ENCODE results near the gene CATSPERD. TPM values are rescaled to one million over a fixed set of nuclear protein-coding genes. Genes with fewer than 3 reads are reported as not detected.
"Not testable (repeated sequence)": the region's sequence is repeated elsewhere in the genome, so short reads cannot be mapped to it uniquely, and the experiment has no call there.

The CATSPERD gene
- total and polyA plus RNA-seq, 2 donors: not detected

DNA sequence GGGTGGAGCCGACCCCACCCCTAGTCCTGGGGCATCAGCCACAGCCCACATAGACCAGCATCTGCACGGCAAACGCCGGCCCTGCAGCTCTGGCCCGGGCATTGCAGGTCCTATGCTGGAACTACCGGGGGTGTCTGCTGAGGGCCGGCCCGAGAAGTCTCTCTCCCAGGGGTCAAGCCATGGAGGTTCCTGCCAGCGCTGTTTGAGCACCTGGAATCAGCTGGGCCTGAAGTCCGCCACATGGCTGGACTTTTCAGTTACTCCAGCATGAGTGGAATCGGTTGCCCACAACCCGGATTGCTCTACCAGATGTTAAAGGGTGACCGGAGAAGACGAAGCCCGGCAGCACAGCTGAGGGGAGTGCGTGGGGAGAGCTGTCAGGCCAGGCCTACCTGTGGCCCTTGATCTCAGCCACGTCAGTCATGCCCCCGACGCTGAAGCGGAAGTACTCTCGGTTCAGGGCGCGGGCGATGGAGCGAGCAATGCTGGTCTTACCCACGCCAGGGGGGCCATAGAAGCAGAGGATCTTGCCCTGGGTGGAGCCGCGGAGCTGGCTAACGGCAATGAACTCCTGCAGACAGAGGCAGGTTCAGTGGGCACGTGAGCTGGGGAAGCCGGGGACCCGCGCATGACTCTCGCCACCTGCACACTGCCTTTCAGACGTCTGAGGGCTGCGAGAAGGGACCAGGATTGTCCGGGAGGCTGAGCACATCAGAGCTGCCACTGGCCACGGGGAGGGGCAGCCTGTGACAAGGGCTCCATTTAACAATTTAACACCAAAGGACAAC lies 21.6 kb upstream of the CATSPERD start:
- DNase-seq (ENCODE audit: extremely low spot score): no peak
- WGBS: 90% methylated on average over 38 of the region's 38 CpGs
- Histone ChIP-seq H3K4me3 (ENCODE audit: low read depth, low read length) (no peak overlapping the region), H3K36me3 (ENCODE audit: insufficient read depth) (peaks cover 8% of the 10 kb centered on the region), H3K27ac (ENCODE audit: low read depth) (no peak overlapping the region), H3K4me1 (ENCODE audit: insufficient read depth) (no peaks in the 10 kb centered on the region)

DNA sequence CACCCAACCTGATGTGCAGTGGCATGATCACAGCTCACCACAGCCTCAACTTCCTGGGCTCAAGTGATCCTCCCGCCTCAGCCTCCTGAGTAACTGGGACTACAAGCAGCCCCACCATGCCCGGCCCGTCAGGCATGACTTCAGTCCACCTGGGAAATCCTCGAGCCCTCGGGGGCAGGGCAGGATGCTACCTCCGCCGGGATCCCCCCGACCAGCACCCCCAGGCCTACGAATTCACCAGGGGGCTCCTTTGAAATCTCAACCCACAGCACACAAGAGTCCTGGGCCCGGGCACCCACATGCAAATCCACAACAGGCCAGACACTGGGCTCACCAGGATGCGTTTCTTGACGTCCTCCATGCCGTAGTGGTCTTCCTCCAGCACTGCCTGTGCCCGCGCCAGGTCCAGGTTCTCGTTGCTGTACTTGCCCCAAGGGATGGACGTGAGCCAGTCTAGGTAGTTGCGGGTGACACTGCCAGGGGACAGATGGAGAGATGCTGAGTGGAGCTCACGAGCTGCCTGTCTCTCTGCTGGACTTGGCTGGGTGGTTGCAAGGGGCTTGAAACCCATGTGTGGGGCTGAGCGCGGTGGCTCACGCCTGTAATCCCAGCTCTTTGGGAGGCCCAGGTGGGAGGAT lies 19.9 kb upstream of the CATSPERD start:
- DNase-seq (ENCODE audit: extremely low spot score): no peak
- no peak overlapping the region for H3K4me3 ChIP-seq (ENCODE audit: low read depth, low read length)
- no peaks in the 10 kb centered on the region for H3K4me1 ChIP-seq (ENCODE audit: insufficient read depth)
- H3K36me3 ChIP-seq (ENCODE audit: insufficient read depth): peaks cover 11% of the 10 kb centered on the region
- 96% methylated on average over 22 of the region's 22 CpGs for WGBS
- no peak overlapping the region for H3K27ac ChIP-seq (ENCODE audit: low read depth)

DNA sequence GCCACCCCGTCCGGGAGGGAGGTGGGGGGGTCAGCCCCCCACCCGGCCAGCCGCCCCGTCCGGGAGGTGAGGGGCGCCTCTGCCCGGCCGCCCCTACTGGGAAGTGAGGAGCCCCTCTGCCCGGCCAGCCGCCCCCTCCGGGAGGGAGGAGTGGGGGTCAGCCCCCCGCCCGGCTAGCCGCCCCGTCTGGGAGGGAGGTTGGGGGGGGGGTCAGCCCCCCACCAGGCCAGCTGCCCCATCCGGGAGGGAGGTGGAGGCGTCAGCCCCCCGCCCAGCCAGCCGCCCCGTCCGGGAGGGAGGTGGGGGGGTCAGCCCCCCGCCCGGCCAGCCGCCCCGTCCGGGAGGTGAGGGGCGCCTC lies 18.4 kb upstream of the CATSPERD start:
- H3K4me1 ChIP-seq (ENCODE audit: insufficient read depth); H3K27ac ChIP-seq (ENCODE audit: low read depth); DNase-seq (ENCODE audit: extremely low spot score); H3K4me3 ChIP-seq (ENCODE audit: low read depth, low read length); H3K36me3 ChIP-seq (ENCODE audit: insufficient read depth): not testable (repeated sequence)
- WGBS: 85% methylated on average over 18 of the region's 28 CpGs

DNA sequence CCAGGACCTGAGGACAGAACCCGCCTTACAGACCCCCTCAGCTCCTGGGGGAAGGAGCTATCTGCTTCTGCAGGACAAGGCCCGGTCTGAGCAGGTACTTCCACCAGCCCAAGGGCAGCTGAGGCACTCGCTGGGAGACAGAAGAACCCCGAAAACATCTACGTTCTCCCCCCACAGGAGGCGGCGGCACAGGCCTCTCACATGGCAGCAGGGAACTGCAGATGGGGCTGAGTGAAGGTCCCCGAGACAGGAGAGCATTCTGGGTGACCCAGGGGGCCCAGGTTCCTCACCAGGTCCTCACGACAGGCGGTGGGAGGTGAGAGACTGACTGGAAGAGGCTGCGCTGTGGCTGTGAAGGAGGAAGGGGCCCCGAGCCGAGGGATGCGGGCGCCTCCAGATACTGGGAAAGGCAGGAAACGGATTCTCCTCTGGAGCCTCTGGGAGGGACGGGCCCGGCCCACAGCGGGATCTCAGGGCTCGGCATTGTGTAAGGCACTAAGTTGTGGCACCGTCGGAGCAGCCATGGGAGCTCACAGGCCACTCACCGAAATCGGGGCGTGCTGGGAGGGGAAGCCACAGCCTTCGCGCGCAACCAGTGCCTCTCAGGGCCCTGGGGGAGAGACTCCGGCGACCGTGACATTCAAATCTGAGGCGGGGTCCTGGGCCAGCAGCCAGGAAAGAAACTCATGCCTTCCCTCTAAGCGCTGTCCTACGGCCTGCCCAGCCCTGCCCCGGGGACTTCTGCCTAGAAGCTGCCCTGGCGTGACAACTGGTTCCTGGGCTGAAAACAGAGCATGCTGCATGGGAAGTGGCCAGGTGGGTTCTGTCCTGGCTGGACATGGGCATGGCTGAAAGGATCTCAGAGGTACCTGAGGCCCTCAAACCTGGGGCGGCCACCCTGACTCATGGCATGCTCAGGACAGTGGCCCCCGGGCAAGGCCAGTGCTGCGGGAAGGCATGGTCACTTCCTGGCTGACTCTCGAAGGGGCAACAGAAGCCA lies 16.3 kb upstream of the CATSPERD start:
- Histone ChIP-seq H3K27ac (ENCODE audit: low read depth) (no peak overlapping the region), H3K4me1 (ENCODE audit: insufficient read depth) (no peaks in the 10 kb centered on the region), H3K36me3 (ENCODE audit: insufficient read depth) (peaks cover 7% of the 10 kb centered on the region), H3K4me3 (ENCODE audit: low read depth, low read length) (no peak overlapping the region)
- no peak for DNase-seq (ENCODE audit: extremely low spot score)
- WGBS: 96% methylated on average over 40 of the region's 40 CpGs

DNA sequence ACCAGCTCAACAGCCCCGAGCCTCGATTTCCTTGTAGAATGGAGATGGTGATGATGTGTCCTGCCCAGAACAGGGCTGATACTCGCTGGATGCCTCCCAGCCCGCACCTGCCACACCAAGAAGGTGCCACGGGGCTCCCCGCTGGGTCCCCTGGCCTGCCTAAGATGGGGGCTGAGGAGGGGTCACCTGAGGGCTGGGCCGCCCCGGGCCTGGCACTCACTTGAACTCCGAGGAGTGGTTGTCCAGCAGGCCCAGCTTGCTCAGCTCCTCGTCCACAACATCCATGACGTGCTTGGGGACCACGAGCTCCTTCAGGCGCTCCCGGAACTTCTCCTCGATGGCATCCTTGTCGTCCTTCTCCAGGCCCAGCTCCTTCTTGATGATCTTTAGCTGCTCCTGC lies 14.9 kb upstream of the CATSPERD start:
- 92% methylated on average over 16 of the region's 16 CpGs for WGBS
- Histone ChIP-seq H3K4me1 (ENCODE audit: insufficient read depth) (no peaks in the 10 kb centered on the region), H3K27ac (ENCODE audit: low read depth) (no peak overlapping the region), H3K36me3 (ENCODE audit: insufficient read depth) (peaks cover 7% of the 10 kb centered on the region), H3K4me3 (ENCODE audit: low read depth, low read length) (no peak overlapping the region)
- DNase-seq (ENCODE audit: extremely low spot score): no peak

DNA sequence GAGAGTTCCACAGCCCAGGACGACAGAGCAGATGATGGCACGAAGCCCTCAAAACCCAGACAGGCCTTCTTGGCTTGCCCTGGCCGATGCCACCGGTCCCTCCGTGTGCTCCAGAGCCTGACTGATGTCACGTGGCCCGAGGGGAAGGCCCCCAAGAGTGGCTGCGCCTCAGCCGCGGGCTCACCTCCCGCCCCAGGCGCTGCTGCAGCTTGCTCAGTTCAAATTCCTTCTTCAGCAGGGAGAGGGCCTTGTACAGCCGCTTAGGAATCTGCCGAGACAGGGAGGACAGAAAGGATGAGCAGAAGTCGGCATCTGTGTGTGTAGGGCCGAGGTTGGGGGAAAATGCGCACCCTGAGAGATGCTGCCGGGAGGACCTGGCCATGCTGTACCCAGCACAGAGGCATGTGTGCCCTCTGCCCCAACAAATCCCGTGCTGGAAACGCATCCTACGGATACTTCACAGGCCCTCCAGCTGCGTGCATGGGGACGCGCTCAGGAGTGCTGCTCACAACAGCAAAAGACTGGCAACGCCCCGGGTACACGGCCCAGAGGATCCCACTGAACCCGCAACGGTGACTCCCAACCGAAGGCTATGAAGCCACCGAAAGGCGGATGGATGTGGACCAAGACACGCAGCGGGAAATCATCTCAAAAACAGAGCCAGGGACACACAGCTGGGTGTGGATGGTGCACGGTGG lies 13.4 kb upstream of the CATSPERD start:
- 95% methylated on average over 35 of the region's 35 CpGs for WGBS

DNA sequence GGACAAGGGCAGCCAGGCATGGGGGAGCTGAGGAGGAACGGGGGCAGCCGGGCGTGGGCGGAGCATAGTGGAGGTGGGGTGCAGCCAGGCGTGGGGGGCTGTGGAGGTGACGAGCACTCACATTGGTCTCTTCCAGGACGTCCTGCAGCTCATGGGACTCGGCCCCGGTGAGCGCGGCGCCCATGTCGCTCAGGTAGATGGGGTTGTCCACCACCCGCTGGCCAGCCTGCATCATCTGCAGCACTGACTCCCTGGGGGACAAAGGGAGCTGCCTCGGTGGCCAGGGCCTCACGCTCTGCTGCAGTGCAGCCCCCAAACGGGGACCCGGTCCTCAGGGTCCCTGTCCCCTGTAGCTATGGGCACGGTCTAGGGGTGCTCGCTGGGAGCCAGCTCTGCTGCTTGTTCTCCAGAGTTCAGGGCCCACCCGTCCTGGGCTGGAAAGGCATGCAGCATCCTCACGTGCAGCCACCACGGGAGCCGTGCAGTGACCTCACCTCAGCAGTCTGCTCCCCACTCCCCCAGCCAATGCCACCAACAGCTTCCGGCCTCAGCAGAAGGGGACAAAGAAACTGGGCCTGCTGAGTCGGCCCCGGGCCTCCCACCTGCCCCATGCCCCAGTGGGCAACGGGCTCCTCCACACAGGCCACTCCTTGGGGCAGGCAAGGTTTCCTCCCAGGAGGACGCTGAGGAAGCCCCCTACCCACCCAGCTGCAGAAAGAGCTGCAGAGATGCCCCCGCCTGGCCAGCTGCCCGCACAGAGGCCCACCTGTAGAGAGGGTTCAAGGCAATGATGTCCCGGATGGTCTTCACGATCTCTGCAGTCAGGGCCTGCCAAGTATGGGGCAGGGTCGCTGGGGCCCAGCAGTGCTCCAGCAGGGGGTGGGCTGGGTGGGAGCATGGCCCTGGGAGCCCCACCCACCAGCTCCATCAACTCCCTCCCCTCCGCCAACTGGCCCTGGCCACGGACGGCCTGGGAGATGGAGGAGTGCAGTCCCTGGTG lies 12.6 kb upstream of the CATSPERD start:
- 92% methylated on average over 37 of the region's 37 CpGs for WGBS
- Histone ChIP-seq H3K4me3 (ENCODE audit: low read depth, low read length) (no peak overlapping the region), H3K27ac (ENCODE audit: low read depth) (no peak overlapping the region), H3K4me1 (ENCODE audit: insufficient read depth) (no peaks in the 10 kb centered on the region), H3K36me3 (ENCODE audit: insufficient read depth) (peaks cover 7% of the 10 kb centered on the region)
- no peak for DNase-seq (ENCODE audit: extremely low spot score)

More for the DNA sequence above, 13.4 kb upstream of the CATSPERD start:
- Histone ChIP-seq H3K36me3 (ENCODE audit: insufficient read depth) (peaks cover 7% of the 10 kb centered on the region), H3K4me3 (ENCODE audit: low read depth, low read length) (no peak overlapping the region), H3K27ac (ENCODE audit: low read depth) (no peak overlapping the region), H3K4me1 (ENCODE audit: insufficient read depth) (no peaks in the 10 kb centered on the region)
- no peak for DNase-seq (ENCODE audit: extremely low spot score)

DNA sequence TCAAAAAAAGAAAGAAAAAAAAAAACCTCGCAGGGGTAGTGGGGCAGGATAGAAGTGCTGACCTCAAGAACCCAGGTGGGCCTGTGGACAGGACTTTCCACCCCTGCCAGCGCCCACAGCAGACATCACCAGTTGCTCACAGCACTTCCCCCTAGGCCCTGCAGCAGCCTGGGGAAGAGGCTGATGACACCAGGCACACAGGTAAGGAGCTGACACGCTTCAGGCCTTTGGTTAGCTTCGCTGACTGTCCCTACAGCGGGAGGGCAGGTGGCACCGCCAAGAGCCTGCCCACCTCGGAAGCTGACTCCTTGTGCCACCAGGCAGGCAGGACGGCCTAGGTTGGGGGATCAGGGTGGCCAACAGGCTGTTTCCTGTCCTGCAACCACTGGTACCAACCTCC lies 9.4 kb upstream of the CATSPERD start:
- Histone ChIP-seq H3K4me1 (ENCODE audit: insufficient read depth) (no peaks in the 10 kb centered on the region), H3K36me3 (ENCODE audit: insufficient read depth) (peaks cover 2% of the 10 kb centered on the region), H3K4me3 (ENCODE audit: low read depth, low read length) (no peak overlapping the region), H3K27ac (ENCODE audit: low read depth) (no peak overlapping the region)
- no peak for DNase-seq (ENCODE audit: extremely low spot score)
- WGBS: 96% methylated on average over 8 of the region's 8 CpGs

DNA sequence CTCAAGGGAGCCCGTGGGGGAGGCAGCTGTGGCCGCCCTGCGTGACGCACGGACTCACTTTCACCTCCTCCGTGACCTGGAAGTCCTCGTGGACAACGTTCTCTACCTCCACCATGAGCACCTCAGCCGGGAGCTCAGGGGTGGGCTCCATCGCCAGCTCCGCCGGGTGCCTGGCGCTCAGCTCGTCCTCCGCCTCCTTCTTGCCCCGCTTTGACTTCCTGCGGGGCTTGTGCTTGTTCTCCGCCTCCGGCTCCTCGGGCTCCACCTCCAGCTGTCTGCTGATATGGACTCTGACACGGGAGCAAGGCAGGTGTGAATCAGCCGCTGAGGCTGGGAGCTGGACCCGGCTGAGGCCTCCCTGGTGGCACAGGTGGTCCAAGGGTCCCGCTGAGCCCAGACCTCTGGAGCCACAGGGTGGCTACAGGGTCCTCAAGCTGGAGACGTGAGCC lies 8.7 kb upstream of the CATSPERD start:
- Histone ChIP-seq H3K4me3 (ENCODE audit: low read depth, low read length) (no peak overlapping the region), H3K36me3 (ENCODE audit: insufficient read depth) (peaks cover 2% of the 10 kb centered on the region), H3K27ac (ENCODE audit: low read depth) (no peak overlapping the region), H3K4me1 (ENCODE audit: insufficient read depth) (no peaks in the 10 kb centered on the region)
- DNase-seq (ENCODE audit: extremely low spot score): no peak
- 91% methylated on average over 25 of the region's 25 CpGs for WGBS

DNA sequence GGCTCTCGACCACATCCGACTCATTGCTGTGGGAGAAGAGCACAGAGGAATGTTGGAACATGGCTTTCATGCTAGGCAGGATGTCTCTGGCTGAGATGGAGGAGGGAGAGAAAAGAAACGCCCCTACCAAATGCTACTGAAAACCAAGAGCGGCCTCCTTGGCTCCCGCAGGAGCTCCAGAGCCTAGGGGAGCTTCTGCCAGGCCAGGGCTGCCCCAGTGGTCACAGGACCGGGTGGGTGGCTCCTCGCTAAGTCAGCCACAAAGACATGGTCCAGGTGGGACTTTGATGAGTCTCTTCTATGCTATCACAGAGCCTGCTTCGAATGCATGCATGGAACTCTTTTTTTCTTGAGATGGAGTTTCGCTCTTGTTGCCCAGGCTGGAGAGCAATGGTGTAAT lies 7.2 kb upstream of the CATSPERD start:
- Histone ChIP-seq H3K4me1 (ENCODE audit: insufficient read depth) (no peaks in the 10 kb centered on the region), H3K27ac (ENCODE audit: low read depth) (no peak overlapping the region), H3K36me3 (ENCODE audit: insufficient read depth) (peaks cover 2% of the 10 kb centered on the region), H3K4me3 (ENCODE audit: low read depth, low read length) (no peak overlapping the region)
- no peak for DNase-seq (ENCODE audit: extremely low spot score)
- WGBS: 94% methylated on average over 9 of the region's 9 CpGs

DNA sequence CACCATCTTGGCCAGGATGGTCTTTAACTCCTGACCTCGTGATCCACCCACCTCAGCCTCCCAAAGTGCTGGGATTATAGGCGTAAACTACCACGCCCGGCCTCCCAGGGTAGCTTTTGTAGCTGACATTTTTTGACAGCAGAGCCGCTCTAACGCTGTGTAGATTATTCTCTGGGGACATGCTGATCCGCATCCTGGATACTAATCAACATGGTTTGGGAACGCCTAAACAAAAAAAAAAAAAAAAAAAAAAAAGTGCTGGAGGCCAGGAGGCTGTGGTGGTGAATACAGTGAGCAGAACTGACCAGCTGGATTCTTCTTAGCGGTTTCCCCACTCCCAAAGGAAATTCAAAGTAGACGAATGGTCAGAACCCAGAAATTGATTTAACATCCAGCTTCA lies 5.6 kb upstream of the CATSPERD start:
- H3K27ac ChIP-seq (ENCODE audit: low read depth): no peak overlapping the region
- WGBS: 86% methylated on average over 10 of the region's 10 CpGs
- no peak for DNase-seq (ENCODE audit: extremely low spot score)
- peaks cover 3% of the 10 kb centered on the region for H3K4me1 ChIP-seq (ENCODE audit: insufficient read depth)
- peaks cover 2% of the 10 kb centered on the region for H3K36me3 ChIP-seq (ENCODE audit: insufficient read depth)
- no peak overlapping the region for H3K4me3 ChIP-seq (ENCODE audit: low read depth, low read length)

DNA sequence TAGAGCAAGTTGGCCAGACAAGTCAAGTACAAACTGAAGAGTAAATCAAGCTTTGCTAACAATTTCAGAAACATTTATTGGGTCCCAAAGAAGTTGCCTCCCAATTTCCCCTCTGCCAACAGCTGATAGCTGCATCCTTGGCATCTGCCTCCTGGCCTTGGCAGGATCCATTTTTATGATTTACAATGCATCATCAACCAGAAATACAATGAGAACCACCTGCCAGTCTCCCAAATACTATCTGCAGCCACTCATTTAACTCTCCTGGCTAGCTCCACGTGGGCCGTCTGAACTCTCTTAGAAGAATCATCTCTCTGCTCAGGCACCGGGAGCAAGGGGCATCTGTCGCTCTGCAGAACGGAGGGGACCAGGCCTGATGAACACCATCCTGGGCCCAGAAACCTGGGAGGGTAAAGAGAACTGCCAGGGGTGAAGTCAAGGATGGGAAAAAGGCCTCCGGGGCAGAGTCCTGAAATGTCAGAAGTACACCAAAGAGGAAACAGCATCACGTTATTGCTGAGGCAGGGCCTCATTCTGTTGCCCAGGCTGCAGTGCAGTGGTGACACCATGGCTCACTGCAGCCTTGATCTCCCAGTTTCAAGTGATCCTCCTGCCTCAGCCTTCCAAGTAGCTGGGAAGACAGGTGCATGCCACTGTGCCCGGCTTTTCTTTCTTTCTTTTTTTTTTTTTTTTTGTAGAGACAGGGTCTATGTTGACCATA lies 3.1 kb upstream of the CATSPERD start:
- peaks cover 3% of the 10 kb centered on the region for H3K4me1 ChIP-seq (ENCODE audit: insufficient read depth)
- no peak overlapping the region for H3K4me3 ChIP-seq (ENCODE audit: low read depth, low read length)
- 86% methylated on average over 8 of the region's 8 CpGs for WGBS
- no peaks in the 10 kb centered on the region for H3K36me3 ChIP-seq (ENCODE audit: insufficient read depth)
- DNase-seq (ENCODE audit: extremely low spot score): no peak
- H3K27ac ChIP-seq (ENCODE audit: low read depth): no peak overlapping the region
